ENCODE measurements around the gene PXDC1. TPM values are rescaled to one million over a fixed set of nuclear protein-coding genes. Genes with fewer than 3 reads are reported as not detected.

Gene PXDC1
- total and polyA plus RNA-seq, 7 donors, result 9.0 to 116 (median 46.7) TPM

Small RNAs within 50 kb of the gene (small RNA-seq; reads per million reads assigned to genes)
- gene AL033523.1, result 0 reads per million in 3 donors

Other genes starting within 250 kb of the PXDC1 start
- gene FAM50B, start 97.7 kb upstream of the PXDC1 start, total RNA-seq, result 10 to 100 TPM in 3 of 4 donors, 1 to 10 TPM in 1; 9.6 to 16.1 (median 13.3) TPM
- 1 to 10 TPM; 2.5 to 8.4 (median 5.4) TPM for gene FAM50B, start 97.7 kb upstream of the PXDC1 start, polyA plus RNA-seq